Neural crest cell (in vitro differentiated cells): ENCODE measurements around the gene ZNF592. TPM values are rescaled to one million over a fixed set of nuclear protein-coding genes. Genes with fewer than 3 reads are reported as not detected.

Experiments used
- DNase-seq: peaks from one replicate; pipeline ENCODE4 v3.0.0; 2021; ENCODE audit warnings: low read depth, mixed read lengths, low spot score
- H3K27ac Mint-ChIP-seq: one replicate; pipeline ENCODE4 v1.8.0; 2021; ENCODE audit warnings: mild to moderate bottlenecking, mixed read lengths; ENCODE audit not compliant: unreplicated experiment
- H3K27me3 Mint-ChIP-seq: 2 replicates; pipeline ENCODE4 v1.8.0; 2021; ENCODE audit warnings: low read depth, mild to moderate bottlenecking, mixed read lengths
- H3K36me3 Mint-ChIP-seq: 2 replicates; pipeline ENCODE4 v1.8.0; 2021; ENCODE audit warnings: low read depth, mild to moderate bottlenecking, mixed read lengths
- H3K4me1 Mint-ChIP-seq: 2 replicates; pipeline ENCODE4 v1.8.0; 2021; ENCODE audit warnings: mixed read lengths
- H3K4me3 Mint-ChIP-seq: one replicate; pipeline ENCODE4 v1.8.0; 2021; ENCODE audit warnings: mild to moderate bottlenecking, mixed read lengths
- H3K9me3 Mint-ChIP-seq: 2 replicates; pipeline ENCODE4 v1.8.0; 2021; ENCODE audit warnings: mixed read lengths
- total RNA-seq: library from RNA; stranded (reverse); gene quantifications from 2 replicates; pipeline ENCODE4 v1.2.1, GENCODE V29; 2021
- TF ChIP-seq, protein P1 (sequence below): fragments of 200-600 bp; sonication (generic); conservative IDR thresholded peaks from 2 replicates; pipeline ENCODE4 v1.5.0; 2021; ENCODE audit warnings: antibody characterized with exemption, mild to moderate bottlenecking

The ZNF592 gene
- total RNA-seq, 1 donor from 2014 or later: 34.7 TPM

DNA sequence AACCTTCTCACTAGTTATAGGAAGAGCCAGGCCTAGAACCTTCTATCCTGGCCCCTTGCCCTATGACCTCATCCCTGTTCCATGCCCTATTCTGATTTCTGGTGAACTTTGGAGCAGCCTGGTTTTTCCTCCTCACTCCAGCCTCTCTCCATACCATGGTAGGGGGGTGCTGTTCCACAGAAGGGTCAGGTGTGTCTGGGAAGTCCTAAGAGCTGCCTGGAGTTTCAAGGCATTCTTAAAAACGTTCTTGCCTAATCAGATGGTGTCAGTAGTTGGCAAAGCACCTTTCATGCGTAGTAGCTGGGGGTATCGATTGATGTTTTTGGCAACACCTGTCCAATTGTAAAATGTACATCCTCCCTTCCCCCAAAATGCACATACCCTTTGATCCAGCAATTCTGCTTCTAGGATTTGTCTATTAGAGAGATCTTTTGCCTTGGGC is 52.0 kb downstream of the ZNF592 start:
- Mint-ChIP-seq H3K27me3 (no peaks in the 10 kb centered on the region), H3K9me3 (no peaks in the 10 kb centered on the region), H3K27ac (no peak overlapping the region), H3K4me3 (no peak overlapping the region), H3K4me1 (no peaks in the 10 kb centered on the region), H3K36me3 (peaks cover 6% of the 10 kb centered on the region)
- no peak for DNase-seq
- TF ChIP-seq, protein P1, sequence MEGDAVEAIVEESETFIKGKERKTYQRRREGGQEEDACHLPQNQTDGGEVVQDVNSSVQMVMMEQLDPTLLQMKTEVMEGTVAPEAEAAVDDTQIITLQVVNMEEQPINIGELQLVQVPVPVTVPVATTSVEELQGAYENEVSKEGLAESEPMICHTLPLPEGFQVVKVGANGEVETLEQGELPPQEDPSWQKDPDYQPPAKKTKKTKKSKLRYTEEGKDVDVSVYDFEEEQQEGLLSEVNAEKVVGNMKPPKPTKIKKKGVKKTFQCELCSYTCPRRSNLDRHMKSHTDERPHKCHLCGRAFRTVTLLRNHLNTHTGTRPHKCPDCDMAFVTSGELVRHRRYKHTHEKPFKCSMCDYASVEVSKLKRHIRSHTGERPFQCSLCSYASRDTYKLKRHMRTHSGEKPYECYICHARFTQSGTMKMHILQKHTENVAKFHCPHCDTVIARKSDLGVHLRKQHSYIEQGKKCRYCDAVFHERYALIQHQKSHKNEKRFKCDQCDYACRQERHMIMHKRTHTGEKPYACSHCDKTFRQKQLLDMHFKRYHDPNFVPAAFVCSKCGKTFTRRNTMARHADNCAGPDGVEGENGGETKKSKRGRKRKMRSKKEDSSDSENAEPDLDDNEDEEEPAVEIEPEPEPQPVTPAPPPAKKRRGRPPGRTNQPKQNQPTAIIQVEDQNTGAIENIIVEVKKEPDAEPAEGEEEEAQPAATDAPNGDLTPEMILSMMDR: no peak

DNA sequence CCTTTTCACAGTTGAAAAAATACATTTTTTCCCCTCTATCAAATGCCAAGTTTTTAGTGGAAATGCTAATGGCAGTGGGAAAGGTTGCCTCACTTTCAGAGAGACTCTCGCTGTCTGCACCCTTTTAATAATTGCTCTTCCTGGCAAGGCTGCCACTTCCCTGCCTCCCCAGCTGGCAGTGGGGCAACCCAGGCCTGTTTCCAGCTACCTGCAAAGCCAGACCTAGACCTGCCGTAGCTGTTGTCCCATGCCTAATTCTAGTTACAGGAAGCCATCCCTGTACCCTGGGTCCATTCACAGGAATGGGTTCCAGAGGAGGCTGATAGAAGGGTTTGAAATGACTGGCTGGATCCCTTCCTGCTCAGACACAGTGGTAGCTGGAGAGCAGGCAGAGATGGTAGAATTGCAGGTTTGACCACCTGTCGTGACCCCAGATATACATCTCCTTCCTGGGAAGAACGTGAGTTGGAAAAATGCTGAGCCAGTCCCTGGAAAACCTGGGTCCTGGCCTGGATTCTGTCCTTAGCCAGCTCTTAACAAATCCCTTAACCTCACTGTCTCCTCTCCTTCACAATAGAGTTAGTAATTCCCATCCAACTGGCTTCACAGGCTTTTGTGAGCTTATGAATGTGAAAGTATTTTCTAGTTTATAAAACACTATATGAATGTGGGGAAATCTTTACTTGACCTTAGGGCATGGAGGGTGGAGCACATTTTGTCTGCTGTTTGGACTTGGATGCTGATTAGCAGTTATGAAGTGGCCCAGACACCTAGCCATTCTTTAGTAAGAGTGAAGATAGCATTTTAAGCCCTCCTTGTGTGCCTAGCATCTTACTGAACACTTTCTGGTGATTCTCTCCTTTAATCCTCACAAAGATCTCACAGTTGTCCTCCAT is 55.9 kb downstream of the ZNF592 start:
- no peaks in the 10 kb centered on the region for H3K9me3 Mint-ChIP-seq
- no peak for DNase-seq
- TF ChIP-seq, protein P1: no peak
- no peak overlapping the region for H3K4me3 Mint-ChIP-seq
- no peaks in the 10 kb centered on the region for H3K27me3 Mint-ChIP-seq
- no peaks in the 10 kb centered on the region for H3K4me1 Mint-ChIP-seq
- no peak overlapping the region for H3K27ac Mint-ChIP-seq
- H3K36me3 Mint-ChIP-seq: peaks cover 5% of the 10 kb centered on the region

DNA sequence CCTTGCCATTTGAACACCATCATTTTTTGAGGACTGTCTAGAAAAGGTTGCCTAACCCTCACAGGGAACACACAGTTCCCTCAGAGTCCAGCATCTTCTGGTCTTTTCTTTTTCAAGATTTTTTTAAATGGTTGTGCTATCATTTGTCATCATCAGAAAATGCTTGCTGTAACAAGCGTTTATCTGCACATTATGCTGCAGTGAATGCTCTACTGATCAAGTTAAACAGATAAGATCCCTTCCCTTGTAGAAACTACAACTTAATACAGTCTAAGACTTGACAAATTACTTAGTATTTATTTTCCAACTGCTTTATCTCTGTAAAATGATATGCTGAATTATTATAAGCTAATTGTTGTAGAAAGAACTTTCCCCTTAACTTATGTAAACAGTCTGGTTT is 56.8 kb downstream of the ZNF592 start:
- Mint-ChIP-seq H3K27me3 (no peaks in the 10 kb centered on the region), H3K4me1 (no peaks in the 10 kb centered on the region), H3K4me3 (no peak overlapping the region), H3K27ac (no peak overlapping the region), H3K9me3 (no peaks in the 10 kb centered on the region), H3K36me3 (peaks cover 5% of the 10 kb centered on the region)
- TF ChIP-seq, protein P1: no peak
- DNase-seq: no peak

DNA sequence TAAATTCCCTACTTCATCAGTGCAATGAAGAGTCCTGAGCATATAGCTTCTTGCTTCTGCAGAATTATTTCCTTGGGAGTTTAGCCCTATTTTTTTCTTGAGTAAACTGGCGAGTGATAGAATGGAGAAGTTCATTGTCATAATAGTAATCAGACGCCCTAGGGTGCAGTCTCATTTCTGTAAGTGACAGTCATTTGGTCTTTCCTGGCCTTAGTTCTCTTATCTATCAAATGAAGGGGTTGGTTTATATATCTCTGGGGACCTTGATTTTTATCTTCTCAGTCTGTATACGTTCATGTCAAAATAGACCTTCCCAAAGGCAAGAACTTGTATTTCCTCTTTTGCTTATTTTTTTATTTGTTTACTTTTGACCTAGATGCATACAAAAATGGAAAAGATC is 58.8 kb downstream of the ZNF592 start:
- H3K36me3 Mint-ChIP-seq: peaks cover 2% of the 10 kb centered on the region
- DNase-seq: no peak
- no peak overlapping the region for H3K4me3 Mint-ChIP-seq
- no peak overlapping the region for H3K27ac Mint-ChIP-seq
- no peaks in the 10 kb centered on the region for H3K9me3 Mint-ChIP-seq
- TF ChIP-seq, protein P1: no peak
- no peaks in the 10 kb centered on the region for H3K4me1 Mint-ChIP-seq
- H3K27me3 Mint-ChIP-seq: no peaks in the 10 kb centered on the region

DNA sequence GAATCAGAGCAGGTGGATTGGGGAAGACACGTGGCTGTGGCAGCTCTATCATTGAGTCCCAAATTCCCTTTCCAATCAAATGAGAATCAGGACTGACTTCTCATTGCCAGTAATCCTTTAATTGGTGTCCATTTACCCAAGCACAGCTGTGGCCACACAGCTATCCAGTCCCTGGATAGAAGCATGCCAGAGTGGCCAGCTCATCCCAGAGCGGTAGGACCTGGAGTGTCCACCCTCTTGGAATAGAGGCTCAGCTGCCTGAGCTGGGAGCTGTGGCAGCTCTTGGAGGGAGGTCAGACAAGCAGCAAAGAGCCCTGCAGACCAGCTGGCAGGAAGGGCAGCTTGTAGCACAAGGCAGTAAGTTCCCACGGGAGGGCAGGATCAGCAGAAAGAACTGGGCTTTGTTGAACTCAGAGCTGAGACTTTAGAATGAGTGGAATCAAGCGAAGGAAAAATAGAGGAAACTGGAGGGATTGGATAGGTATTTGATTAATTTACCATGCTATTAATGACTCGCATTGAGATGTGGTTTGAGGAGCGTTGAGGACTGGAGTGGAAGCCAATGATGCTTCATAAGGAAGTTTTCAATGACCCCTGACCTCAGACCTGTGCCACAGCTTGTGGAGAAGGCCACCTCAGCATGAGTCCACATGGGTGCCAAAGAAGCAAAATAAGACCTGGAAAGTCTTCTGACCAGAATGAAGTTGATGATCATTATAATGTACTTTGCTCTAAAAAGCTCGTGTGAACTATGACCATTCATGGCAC is 61.9 kb downstream of the ZNF592 start:
- TF ChIP-seq, protein P1: no peak
- H3K27me3 Mint-ChIP-seq: peaks cover 6% of the 10 kb centered on the region
- DNase-seq: no peak
- peaks cover 6% of the 10 kb centered on the region for H3K36me3 Mint-ChIP-seq
- H3K4me1 Mint-ChIP-seq: no peaks in the 10 kb centered on the region
- H3K4me3 Mint-ChIP-seq: no peak overlapping the region
- peak overlapping the region; percentile 81 for H3K27ac Mint-ChIP-seq
- no peaks in the 10 kb centered on the region for H3K9me3 Mint-ChIP-seq
